GDM1 (cell line): ENCODE results near the gene CHST15.
"Not testable (repeated sequence)": the region's sequence is repeated elsewhere in the genome, so short reads cannot be mapped to it uniquely, and the experiment has no call there.

Experiments used
- DNase-seq: peaks from one replicate; lab custom pipeline; 2025; lab: John Stamatoyannopoulos, UW

Gene CHST15

DNA sequence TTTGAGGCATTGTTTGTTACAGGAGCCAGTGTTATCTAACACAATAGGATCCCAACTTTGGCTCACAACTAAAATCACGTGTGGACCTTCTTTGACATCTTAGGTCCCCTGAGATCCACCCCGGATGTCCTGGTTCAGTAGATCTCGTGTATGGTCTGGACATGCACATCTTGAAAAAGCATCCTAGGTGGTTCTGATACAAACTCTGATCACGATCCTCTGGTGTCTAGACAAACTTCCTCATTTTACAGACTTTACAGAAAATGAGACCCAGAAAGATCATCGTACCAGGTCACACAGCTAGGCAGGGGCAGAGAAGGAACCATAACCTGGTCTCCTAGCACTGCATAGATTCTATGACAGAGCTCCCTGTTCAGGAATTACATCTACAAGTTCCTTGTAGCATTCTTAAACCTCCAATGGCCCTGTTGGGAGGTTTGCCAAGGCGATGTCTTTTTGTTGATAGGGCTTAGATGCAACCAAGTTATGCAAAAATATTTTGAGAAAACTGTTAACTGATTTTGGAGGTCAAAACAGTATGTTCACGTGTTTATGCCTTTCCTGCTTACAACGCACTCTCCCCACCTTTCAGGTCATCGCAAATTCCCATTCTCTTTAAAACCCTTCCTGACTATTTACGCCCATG, 30.8 kb upstream of the CHST15 start:
- no peak for DNase-seq

- DNase-seq, result no peak
Measured at GRCh38 chr10:124123156-124123555, 29.8 kb upstream of the CHST15 start.

DNA sequence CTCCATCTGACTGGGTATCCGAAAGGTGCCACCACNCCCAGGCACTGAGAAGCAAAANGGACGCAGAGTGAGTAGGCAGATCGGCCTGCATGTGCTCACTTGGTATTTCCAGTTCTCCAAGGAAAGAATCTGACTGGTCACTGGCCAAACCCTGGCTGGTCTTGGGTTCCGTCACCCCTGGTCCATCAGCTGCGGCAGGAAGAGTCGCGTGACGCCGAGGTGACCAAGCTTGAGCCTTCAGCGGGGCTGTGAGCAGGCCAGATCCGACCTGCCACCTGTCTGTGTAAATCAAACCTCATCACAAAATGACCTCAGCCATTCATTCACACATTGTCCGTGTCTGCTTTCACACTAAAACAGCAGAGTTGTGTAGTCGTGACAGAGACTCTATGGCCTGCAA, 28.8 kb upstream of the CHST15 start:
- DNase-seq, result no peak

DNA sequence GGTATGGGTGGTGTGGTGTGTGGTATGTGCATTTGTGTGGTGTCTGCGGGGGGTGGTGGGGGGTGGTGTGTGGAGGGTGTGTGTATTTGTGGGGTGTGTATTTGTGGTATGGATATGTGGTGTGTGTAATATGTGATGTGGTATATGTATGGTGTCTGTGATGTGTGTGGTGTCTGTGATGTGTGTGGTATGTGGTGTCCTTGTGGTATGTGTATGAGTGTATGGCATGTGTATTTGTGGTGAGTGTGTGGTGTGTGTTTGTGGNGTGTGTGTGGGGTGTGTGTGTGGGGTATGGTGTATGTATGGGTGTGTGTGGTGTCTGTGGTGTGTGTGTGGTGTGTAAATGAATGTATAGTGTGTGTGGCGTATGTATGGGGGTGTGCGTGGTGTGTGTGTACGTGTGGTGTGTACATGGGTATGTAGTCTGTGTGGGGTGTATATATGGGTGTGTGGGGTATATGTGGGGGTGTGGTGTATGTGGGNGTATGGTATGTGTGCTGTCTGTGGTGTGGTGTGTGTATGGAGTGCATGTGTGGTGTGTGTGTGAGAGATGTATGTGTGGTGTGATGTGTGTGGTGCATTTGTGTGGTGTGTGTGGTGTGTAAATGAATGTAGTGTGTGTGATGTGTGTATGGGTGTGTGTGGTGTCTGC, 27.1 kb upstream of the CHST15 start:
- no peak for DNase-seq

GRCh38 chr10:124119946-124120345, 26.5 kb upstream of the CHST15 start:
- DNase-seq, result no peak

DNA sequence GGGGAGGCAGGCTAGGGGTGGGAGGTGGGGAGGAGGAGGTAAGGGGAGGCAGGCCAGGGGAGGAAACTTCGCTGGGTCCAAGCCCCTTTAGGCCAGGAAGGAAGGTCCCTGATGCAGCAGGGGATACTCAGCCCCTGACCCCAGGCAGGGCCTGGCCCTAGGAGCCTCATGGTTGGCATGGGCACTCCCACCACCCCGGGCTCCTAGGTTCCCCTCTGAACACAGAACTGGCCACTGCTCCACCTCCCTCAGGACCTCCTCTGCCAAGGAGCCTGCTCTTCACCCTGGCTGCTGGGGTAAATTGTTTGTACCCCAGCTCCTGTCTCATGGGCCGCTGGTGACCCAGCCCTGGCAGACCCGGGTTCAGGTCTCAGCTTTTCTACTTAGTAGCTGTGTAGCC, 25.8 kb upstream of the CHST15 start:
- DNase-seq, result no peak

GRCh38 chr10:124117833-124118232, 24.4 kb upstream of the CHST15 start:
- no peak for DNase-seq

DNA sequence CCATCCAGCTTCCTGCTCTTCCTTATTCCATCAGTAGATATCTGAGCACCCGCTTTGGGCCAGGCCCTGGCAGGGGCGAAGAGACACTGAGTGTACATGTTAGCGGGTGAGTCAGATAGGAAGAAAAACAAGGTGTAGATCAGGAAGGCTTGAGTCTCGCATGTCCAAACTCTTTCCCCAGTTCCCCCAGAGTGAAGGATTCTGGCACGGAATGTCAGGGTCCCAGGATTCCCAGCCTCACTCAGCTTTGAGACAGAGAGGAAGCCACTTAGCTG, 24.1 kb upstream of the CHST15 start:
- no peak for DNase-seq

- no peak for DNase-seq
Measured at GRCh38 chr10:124116771-124117510, 23.5 kb upstream of the CHST15 start.

DNA sequence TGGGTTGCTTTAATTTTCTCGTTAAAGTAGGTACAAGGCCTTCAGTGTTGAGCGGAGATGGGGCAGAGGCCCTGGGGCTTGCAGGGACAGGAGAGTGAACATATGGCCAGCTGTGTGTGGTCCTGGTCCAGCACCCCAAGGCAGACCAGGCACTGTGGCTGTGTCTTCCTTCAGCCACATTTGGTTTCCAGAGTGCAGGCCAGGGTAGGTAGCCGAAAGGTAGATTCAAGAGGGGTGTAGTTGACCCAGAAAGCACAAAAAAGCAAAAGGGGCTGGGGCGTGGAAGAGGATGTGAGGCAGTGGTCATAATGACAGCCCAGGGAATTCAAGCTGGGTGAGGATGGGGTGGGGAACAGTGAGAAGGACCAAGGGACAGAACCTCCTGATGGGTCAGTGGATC, 21.3 kb upstream of the CHST15 start:
- no peak for DNase-seq

- no peak for DNase-seq
Measured at GRCh38 chr10:124112891-124113580, 19.6 kb upstream of the CHST15 start.

DNA sequence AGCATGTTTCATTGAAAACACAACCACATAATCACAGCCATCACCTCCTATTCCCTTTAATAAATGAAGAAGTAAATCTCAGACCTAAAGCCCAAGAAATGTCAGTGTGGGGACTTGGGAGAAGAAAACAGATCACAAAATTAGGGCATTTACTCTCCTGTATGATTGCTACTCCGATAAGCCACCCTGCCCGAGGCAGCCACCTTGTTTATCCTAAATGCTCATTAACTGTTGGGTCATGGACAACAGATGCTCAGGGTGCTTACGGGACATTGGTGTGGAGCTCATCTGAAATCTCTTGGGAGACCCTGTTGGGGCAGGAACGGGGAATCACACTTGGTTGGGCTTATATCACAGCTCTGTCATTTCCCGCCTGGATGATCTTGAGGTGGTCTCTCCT, 17.5 kb upstream of the CHST15 start:
- no peak for DNase-seq

DNA sequence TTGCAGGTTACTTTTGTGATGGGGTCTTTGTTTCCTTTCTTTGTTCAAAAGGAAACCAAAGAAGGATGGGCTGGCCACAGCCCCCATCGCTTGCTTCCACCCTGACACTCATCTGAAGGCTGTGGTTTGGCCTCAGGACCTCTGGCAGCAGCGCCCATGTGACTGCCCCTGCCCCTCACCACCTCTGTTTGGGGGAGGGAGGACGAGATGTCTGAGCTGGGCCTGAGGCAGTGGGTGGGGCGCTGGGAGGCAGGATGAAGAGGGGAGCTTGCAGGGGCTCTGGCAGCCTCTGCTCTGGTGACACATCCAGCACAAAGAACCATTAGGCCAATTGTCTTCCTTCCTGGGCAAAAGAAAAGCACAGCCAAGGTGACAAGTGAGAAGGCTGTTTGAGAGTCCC, 15.9 kb upstream of the CHST15 start:
- no peak for DNase-seq

DNA sequence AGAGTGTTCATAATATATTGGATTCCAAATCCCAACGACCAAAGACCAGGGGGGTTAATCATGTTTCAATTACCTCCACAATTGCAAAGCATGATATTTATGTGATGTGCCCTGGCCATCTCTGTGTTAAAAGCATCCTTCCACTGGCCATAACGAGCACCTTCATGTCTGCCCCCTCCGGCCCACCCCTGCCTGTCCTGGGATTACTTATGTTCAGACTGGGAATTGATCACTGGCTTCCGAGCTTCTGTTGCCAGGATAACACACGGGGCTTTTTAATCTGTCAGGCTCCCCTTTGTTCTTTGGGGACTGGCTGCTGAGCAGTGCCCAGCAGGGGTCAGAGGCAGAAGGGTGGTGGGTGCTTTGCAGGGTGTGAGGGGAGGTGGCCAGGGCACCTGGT, 13.7 kb upstream of the CHST15 start:
- no peak for DNase-seq

DNA sequence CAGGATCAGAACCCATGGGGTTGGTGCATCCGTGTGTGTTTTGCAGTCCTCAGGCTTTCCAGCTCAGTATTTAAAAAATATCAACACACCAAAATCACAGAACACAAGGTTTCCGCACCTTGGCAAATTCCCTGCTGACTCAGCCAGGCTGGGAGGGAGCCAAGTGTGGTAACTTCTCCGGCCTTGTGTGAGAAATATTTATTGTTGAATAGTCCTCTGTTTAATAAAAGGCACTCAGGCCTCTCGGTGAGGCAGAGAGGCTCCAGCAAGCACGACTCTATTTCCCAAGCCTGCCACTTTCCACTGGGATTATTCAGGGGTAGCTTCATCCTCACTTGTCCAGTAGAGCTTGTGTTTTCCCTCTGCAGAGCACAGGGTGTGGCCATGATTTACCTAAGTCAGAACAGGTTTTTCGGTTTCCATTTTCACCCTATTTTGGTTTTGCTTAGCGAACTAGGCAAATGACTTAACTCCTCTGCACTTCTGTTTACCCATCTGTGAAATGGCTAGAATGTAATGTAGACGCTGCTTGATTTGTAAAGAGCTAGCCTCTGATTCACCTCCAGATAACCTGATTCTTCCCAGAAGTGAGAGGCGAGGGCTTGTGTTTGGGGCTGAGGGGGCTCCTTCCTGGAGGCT, 13.0 kb upstream of the CHST15 start:
- no peak for DNase-seq

DNA sequence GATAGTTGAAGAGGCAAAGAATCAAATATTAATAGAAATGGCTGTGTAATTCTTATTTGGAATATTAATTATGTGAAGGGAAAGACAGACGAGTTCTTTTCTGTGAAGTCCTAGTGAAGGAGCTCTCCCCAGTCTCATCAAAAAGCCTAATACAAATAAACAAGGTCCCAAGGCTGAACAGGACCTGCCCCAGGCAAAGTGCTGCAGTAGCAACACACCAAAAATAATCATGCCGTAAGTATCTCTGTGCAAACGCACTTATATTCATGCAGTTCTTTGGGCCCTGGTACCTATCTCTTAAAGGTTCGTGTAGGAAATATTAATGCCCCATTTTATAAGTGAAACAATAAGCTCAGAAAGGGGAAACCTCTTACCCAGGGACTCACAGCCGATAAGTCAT, 12.2 kb upstream of the CHST15 start:
- no peak for DNase-seq

GRCh38 chr10:124105045-124105444, 11.6 kb upstream of the CHST15 start:
- DNase-seq, result no peak

- DNase-seq, result no peak
Measured at GRCh38 chr10:124104011-124104627, 10.7 kb upstream of the CHST15 start.

- no peak for DNase-seq
Measured at GRCh38 chr10:124101351-124101750, 8.0 kb upstream of the CHST15 start.

DNA sequence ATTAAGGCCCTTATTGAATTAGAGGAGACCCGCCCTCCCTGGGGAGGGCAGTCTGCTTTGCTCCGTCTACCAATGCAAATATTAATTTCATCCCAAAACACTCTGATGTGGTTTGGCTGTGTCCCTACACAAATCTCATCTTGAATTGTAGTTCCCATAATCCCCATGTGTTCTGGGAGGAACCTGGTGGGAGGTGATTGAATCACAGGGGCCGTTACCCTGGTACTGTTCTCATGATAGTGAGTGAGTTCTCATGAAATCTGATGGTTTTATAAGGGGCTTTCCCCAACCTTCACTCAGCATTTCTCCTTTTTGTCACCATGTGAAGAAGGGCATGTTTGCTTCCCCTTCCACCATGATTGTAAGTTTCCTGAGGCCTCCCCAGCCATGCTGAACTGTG, 7.3 kb upstream of the CHST15 start:
- DNase-seq, result not testable (repeated sequence)

- no peak for DNase-seq
Measured at GRCh38 chr10:124100124-124100523, 6.7 kb upstream of the CHST15 start.

GRCh38 chr10:124099604-124100003, 6.2 kb upstream of the CHST15 start:
- DNase-seq, result no peak
